Vagina (tissue), 2 donors: Measurements from ENCODE around the gene NUCKS1.

Source experiments
- CTCF ChIP-seq, 3 experiments: fragments of 450-650 bp in 2 of 3; fragments of 200-600 bp in 1 of 3; sonication (generic) in 1 of 3; IDR thresholded peaks; one replicate each; pipeline ENCODE4 v1.5.1; 2017 to 2019; ENCODE audit warnings: antibody characterized with exemption in 3 of 3, mild to moderate bottlenecking in 2 of 3, moderate library complexity in 2 of 3
- POLR2A ChIP-seq, 2 donors: fragments of 450-650 bp; IDR thresholded peaks; one replicate each; pipeline ENCODE4 v1.6.1; 2017; ENCODE audit warnings: antibody characterized with exemption in 2 of 2, mild to moderate bottlenecking in 2 of 2, moderate library complexity in 2 of 2
- POLR2AphosphoS5 ChIP-seq, 2 donors: sonication (generic); formaldehyde crosslinking; IDR thresholded peaks; one replicate each; pipeline ENCODE4 v1.9.0; 2017; ENCODE audit warnings: antibody characterized with exemption in 2 of 2, mild to moderate bottlenecking in 2 of 2, low read depth in 1 of 2; ENCODE audit not compliant: insufficient read depth in 1 of 2

GRCh38 chr1:205777994-205778393 lies 28.0 kb upstream of the NUCKS1 start:
- TF ChIP-seq POLR2A (IDR thresholded peaks at IDR 0.05) (no peak), CTCF (IDR thresholded peaks at IDR 0.05) (no peak), POLR2AphosphoS5 (IDR thresholded peaks at IDR 0.05; ENCODE audit: insufficient read depth in 1 of 2, low read depth in 1 of 2) (no peak)
